Suprapubic skin (tissue), 4 donors: Measurements from ENCODE around the gene LRSAM1. TPM values are rescaled to one million over a fixed set of nuclear protein-coding genes. Genes with fewer than 3 reads are reported as not detected.

ENCODE experiments used
- DNase-seq, 2 donors: peaks; one replicate each; pipeline ENCODE4 v3.0.0-alpha.2; 2019; ENCODE audit warnings: low spot score in 2 of 2
- H3K27ac ChIP-seq: fragments of 200-600 bp; sonication (generic); one replicate; pipeline ENCODE4 v1.5.1; 2019
- H3K27me3 ChIP-seq: fragments of 200-600 bp; sonication (generic); one replicate; pipeline ENCODE4 v1.5.1; 2019
- H3K36me3 ChIP-seq: fragments of 200-600 bp; sonication (generic); one replicate; pipeline ENCODE4 v1.5.1; 2019
- H3K4me1 ChIP-seq: fragments of 200-600 bp; sonication (generic); one replicate; pipeline ENCODE4 v1.5.1; 2019
- H3K4me3 ChIP-seq: fragments of 200-600 bp; sonication (generic); one replicate; pipeline ENCODE4 v1.5.1; 2019; ENCODE audit warnings: mild to moderate bottlenecking
- H3K9me3 ChIP-seq: fragments of 200-600 bp; sonication (generic); one replicate; pipeline ENCODE4 v1.5.1; 2019
- CTCF ChIP-seq, 2 donors: fragments of 200-600 bp in 1 of 2; fragments of 450-650 bp in 1 of 2; sonication (generic) in 1 of 2; IDR thresholded peaks; one replicate each; pipeline ENCODE4 v1.5.1; 2016 to 2019; ENCODE audit warnings: antibody characterized with exemption in 2 of 2, mild to moderate bottlenecking in 1 of 2, moderate library complexity in 1 of 2
- EP300 ChIP-seq: sonication (generic); formaldehyde crosslinking; IDR thresholded peaks from one replicate; pipeline ENCODE4 v1.6.1; 2017; ENCODE audit warnings: antibody characterized with exemption
- POLR2A ChIP-seq, 2 donors: fragments of 450-650 bp; IDR thresholded peaks; one replicate each; pipeline ENCODE4 v1.6.1; 2017; ENCODE audit warnings: antibody characterized with exemption in 2 of 2, mild to moderate bottlenecking in 2 of 2, moderate library complexity in 2 of 2
- POLR2AphosphoS5 ChIP-seq, 3 donors: sonication (generic); formaldehyde crosslinking; IDR thresholded peaks; one replicate each; pipeline ENCODE4 v1.6.1; 2017; ENCODE audit warnings: antibody characterized with exemption in 3 of 3
- WGBS: methylation state at CpG from one replicate; pipeline ENCODE4 v1.1.5; 2018; 5-methylcytosine and 5-hydroxymethylcytosine counted together
- total RNA-seq, 4 donors: library from RNA; depleted of rRNA; stranded (reverse); fragments of >200 nt; gene quantifications; one replicate each; pipeline ENCODE4 v1.1.0, GENCODE V29; 2016

The LRSAM1 gene
- total RNA-seq, 4 donors from 2014 or later, result 31.2 to 84.7 (median 37.2) TPM

GRCh38 chr9:127502706-127503378 lies 51.5 kb downstream of the LRSAM1 start:
- peaks cover 18% of the 10 kb centered on the region for H3K4me1 ChIP-seq

DNA sequence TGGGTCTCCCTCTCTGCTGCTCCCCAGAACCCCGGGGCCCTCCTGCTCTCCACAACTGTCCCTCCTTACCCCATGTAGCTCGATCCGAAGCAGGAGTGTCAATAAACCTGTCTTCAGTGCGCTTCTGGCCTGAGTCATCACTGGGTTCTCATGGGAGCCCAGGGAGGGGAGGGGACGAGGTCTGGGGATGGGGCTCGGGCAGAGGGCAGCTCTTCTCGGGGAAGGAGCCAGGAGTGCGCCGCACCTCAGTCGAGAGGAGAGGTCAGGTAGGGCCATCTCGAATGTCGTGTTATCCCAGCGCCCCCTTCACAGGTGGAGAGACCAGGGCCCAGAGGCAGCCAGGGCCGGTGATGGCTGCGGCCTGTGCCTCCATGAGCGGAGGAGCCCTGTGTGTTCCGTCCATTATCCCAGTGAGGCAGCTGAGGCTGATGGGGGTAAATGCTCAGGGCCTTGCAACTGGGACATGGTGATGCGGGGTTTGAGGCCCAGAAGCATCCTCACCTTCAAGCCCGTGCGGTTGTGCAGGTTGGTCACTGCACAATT lies 52.1 kb downstream of the LRSAM1 start:
- TF ChIP-seq POLR2A (IDR thresholded peaks at IDR 0.05), result no peak
- TF ChIP-seq CTCF (IDR thresholded peaks at IDR 0.05), result no peak
- no peak for TF ChIP-seq EP300
- no peak for TF ChIP-seq POLR2AphosphoS5 (IDR thresholded peaks at IDR 0.05)
- WGBS, result 78% methylated on average over 10 of the region's 20 CpGs
- Histone ChIP-seq H3K27me3 (no peaks in the 10 kb centered on the region), H3K9me3 (no peaks in the 10 kb centered on the region), H3K27ac (no peak overlapping the region), H3K4me1 (peaks cover 18% of the 10 kb centered on the region), H3K36me3 (peaks cover 68% of the 10 kb centered on the region), H3K4me3 (no peak overlapping the region)
- DNase-seq, result no peak

More at GRCh38 chr9:127502706-127503378, 51.5 kb downstream of the LRSAM1 start:
- Histone ChIP-seq H3K4me3 (no peak overlapping the region), H3K27ac (no peak overlapping the region), H3K27me3 (no peaks in the 10 kb centered on the region), H3K36me3 (peaks cover 65% of the 10 kb centered on the region), H3K9me3 (no peaks in the 10 kb centered on the region)
- DNase-seq, result no peak
- WGBS, result 87% methylated on average over 20 of the region's 21 CpGs
- no peak for TF ChIP-seq POLR2AphosphoS5 (IDR thresholded peaks at IDR 0.05)
- TF ChIP-seq EP300, result no peak
- TF ChIP-seq POLR2A (IDR thresholded peaks at IDR 0.05), result no peak
- TF ChIP-seq CTCF (IDR thresholded peaks at IDR 0.05), result no peak

GRCh38 chr9:127503947-127504886 lies 52.9 kb downstream of the LRSAM1 start:
- Histone ChIP-seq H3K4me1 (peaks cover 18% of the 10 kb centered on the region), H3K27ac (no peak overlapping the region), H3K27me3 (no peaks in the 10 kb centered on the region), H3K4me3 (no peak overlapping the region), H3K36me3 (peaks cover 75% of the 10 kb centered on the region), H3K9me3 (no peaks in the 10 kb centered on the region)
- 49% methylated on average over 24 of the region's 25 CpGs for WGBS
- TF ChIP-seq CTCF (IDR thresholded peaks at IDR 0.05) (peak; percentile 84 to 88), POLR2AphosphoS5 (IDR thresholded peaks at IDR 0.05) (peak in 1 of 3 donors; percentile 21), POLR2A (IDR thresholded peaks at IDR 0.05) (no peak)
- DNase-seq, result peak in 1 of 2 donors; percentile 89

DNA sequence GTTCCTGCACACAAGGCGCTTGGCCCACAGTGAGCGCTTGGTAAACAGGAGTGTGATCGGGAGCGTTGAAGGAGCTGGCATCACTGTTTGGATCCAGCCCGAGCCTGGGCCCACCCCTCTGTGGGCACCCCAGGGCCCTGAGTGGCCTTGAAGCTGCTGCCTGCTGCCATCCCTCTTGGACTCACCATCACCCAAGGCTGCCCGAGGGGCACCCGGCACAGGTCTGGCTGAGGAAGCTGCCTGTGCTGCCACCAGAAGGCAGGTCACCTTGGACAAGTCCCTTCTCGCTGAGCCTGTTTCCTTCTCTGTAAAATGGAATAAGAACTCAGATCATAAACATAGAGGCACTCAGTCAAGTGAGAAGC lies 53.6 kb downstream of the LRSAM1 start:
- no peaks in the 10 kb centered on the region for H3K27me3 ChIP-seq
- no peak overlapping the region for H3K4me3 ChIP-seq
- H3K4me1 ChIP-seq, result peaks cover 18% of the 10 kb centered on the region
- H3K27ac ChIP-seq, result no peak overlapping the region
- H3K9me3 ChIP-seq, result no peaks in the 10 kb centered on the region
- 79% methylated on average over 6 of the region's 8 CpGs for WGBS
- no peak for DNase-seq
- peaks cover 82% of the 10 kb centered on the region for H3K36me3 ChIP-seq
- TF ChIP-seq EP300 (no peak), POLR2A (IDR thresholded peaks at IDR 0.05) (no peak), CTCF (IDR thresholded peaks at IDR 0.05) (no peak), POLR2AphosphoS5 (IDR thresholded peaks at IDR 0.05) (no peak)
